ENCODE data around the gene FBXO10. TPM values are rescaled to one million over a fixed set of nuclear protein-coding genes. Genes with fewer than 3 reads are reported as not detected.

The FBXO10 gene
- total RNA-seq, 1 donor from 2014 or later, result 18.5 TPM

GRCh38 chr9:37540634-37541033, 35.5 kb downstream of the FBXO10 start:
- Mint-ChIP-seq H3K9me3 (no peaks in the 10 kb centered on the region), H3K4me1 (ENCODE audit: unreplicated experiment) (no peaks in the 10 kb centered on the region), H3K4me3 (no peak overlapping the region), H3K36me3 (peaks cover 4% of the 10 kb centered on the region), H3K27me3 (no peaks in the 10 kb centered on the region), H3K27ac (no peak overlapping the region)
- DNase-seq (ENCODE audit: extremely low spot score, unreplicated experiment), result no peak
- TF ChIP-seq, protein P1, sequence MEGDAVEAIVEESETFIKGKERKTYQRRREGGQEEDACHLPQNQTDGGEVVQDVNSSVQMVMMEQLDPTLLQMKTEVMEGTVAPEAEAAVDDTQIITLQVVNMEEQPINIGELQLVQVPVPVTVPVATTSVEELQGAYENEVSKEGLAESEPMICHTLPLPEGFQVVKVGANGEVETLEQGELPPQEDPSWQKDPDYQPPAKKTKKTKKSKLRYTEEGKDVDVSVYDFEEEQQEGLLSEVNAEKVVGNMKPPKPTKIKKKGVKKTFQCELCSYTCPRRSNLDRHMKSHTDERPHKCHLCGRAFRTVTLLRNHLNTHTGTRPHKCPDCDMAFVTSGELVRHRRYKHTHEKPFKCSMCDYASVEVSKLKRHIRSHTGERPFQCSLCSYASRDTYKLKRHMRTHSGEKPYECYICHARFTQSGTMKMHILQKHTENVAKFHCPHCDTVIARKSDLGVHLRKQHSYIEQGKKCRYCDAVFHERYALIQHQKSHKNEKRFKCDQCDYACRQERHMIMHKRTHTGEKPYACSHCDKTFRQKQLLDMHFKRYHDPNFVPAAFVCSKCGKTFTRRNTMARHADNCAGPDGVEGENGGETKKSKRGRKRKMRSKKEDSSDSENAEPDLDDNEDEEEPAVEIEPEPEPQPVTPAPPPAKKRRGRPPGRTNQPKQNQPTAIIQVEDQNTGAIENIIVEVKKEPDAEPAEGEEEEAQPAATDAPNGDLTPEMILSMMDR (conservative IDR thresholded peaks at IDR 0.05), result no peak

GRCh38 chr9:37539634-37540033, 36.5 kb downstream of the FBXO10 start:
- H3K4me3 Mint-ChIP-seq, result no peak overlapping the region
- TF ChIP-seq, protein P1 (conservative IDR thresholded peaks at IDR 0.05), result no peak
- H3K27me3 Mint-ChIP-seq, result no peaks in the 10 kb centered on the region
- H3K4me1 Mint-ChIP-seq (ENCODE audit: unreplicated experiment), result no peaks in the 10 kb centered on the region
- H3K9me3 Mint-ChIP-seq, result no peaks in the 10 kb centered on the region
- peaks cover 4% of the 10 kb centered on the region for H3K36me3 Mint-ChIP-seq
- H3K27ac Mint-ChIP-seq, result no peak overlapping the region
- DNase-seq (ENCODE audit: extremely low spot score, unreplicated experiment), result no peak

DNA sequence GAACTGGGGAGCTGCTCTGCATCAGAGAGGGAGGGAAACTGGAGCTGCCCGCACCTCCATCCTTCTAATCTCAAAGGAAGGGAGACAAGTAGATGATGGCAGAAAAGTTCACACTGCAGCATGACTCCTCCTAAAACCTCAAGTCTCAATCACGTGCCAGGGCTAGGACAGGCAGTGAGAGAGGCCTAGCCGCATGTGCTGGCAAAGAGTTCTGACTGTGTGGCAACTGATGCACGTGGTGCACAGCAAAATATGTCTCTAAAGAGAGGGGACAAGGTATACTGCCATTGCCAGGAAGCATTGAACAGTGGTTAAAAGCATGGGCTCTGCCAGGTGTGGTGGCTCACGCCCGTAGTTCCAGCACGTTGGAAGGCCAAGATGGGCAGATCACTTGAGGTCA, 38.1 kb downstream of the FBXO10 start:
- DNase-seq (ENCODE audit: extremely low spot score, unreplicated experiment), result no peak
- no peaks in the 10 kb centered on the region for H3K9me3 Mint-ChIP-seq
- no peaks in the 10 kb centered on the region for H3K4me1 Mint-ChIP-seq (ENCODE audit: unreplicated experiment)
- TF ChIP-seq, protein P1 (conservative IDR thresholded peaks at IDR 0.05), result no peak
- peaks cover 4% of the 10 kb centered on the region for H3K36me3 Mint-ChIP-seq
- H3K27me3 Mint-ChIP-seq, result no peaks in the 10 kb centered on the region
- no peak overlapping the region for H3K27ac Mint-ChIP-seq
- no peak overlapping the region for H3K4me3 Mint-ChIP-seq

DNA sequence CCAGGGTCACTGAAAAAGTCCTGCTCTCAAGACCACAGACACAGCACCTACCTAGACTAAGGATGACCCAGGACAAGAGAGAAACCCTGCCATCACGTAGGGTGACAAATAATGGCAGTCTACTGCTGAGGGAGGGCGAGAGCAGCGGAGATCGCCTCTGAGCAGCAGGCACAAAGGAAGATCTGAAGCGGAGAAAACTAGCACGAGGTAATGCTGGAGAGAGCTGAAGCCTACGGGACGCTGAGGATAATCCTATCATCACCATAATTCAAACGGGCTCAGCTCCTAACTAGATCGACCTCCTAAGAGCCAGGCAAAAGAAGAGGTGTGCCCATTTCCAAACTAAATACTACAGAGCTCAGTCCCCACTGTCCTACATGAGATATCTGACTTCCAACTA, 41.3 kb downstream of the FBXO10 start:
- Mint-ChIP-seq H3K36me3 (no peaks in the 10 kb centered on the region), H3K27ac (no peak overlapping the region), H3K4me3 (no peak overlapping the region), H3K27me3 (no peaks in the 10 kb centered on the region), H3K4me1 (ENCODE audit: unreplicated experiment) (no peaks in the 10 kb centered on the region), H3K9me3 (no peaks in the 10 kb centered on the region)
- TF ChIP-seq, protein P1 (conservative IDR thresholded peaks at IDR 0.05), result no peak
- DNase-seq (ENCODE audit: extremely low spot score, unreplicated experiment), result no peak

DNA sequence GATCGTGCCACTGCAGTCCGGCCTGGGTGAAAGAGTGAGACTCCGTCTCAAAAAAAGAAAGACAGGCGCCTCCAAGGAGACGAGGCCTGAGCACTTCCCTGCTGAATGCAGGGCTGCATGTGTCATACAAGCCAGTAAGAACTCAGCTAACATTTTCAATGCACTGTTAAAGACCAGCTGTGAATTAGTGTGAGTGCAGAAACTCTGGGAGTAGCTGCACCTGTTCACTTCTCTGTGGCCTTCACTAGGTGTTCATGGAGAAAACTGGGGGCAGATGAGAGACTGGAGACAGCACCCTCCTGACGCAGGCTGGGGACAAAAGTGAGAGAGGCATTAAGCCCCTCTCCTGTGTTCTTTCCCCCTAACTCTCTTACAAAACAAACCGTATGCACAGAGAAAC, 41.8 kb downstream of the FBXO10 start:
- Mint-ChIP-seq H3K4me1 (ENCODE audit: unreplicated experiment) (no peaks in the 10 kb centered on the region), H3K27me3 (no peaks in the 10 kb centered on the region), H3K36me3 (no peaks in the 10 kb centered on the region), H3K9me3 (no peaks in the 10 kb centered on the region), H3K4me3 (no peak overlapping the region), H3K27ac (no peak overlapping the region)
- TF ChIP-seq, protein P1 (conservative IDR thresholded peaks at IDR 0.05), result no peak
- no peak for DNase-seq (ENCODE audit: extremely low spot score, unreplicated experiment)

GRCh38 chr9:37531699-37532098, 44.5 kb downstream of the FBXO10 start:
- Mint-ChIP-seq H3K27ac (no peak overlapping the region), H3K36me3 (peaks cover 18% of the 10 kb centered on the region)

More at GRCh38 chr9:37531699-37532098, 44.5 kb downstream of the FBXO10 start:
- Mint-ChIP-seq H3K4me1 (ENCODE audit: unreplicated experiment) (peaks cover 11% of the 10 kb centered on the region), H3K27me3 (no peaks in the 10 kb centered on the region), H3K9me3 (no peaks in the 10 kb centered on the region), H3K4me3 (no peak overlapping the region)
- no peak for DNase-seq (ENCODE audit: extremely low spot score, unreplicated experiment)
- TF ChIP-seq, protein P1 (conservative IDR thresholded peaks at IDR 0.05), result no peak
